ENCODE results near the gene SNAI3. TPM values are rescaled to one million over a fixed set of nuclear protein-coding genes. Genes with fewer than 3 reads are reported as not detected.

SNAI3 gene
- total and polyA plus RNA-seq, 2 of the 8 experiments (the other 6 are each of a cell fraction or from before 2014, with no cell fraction given): 8.5 to 13.3 TPM

DNA sequence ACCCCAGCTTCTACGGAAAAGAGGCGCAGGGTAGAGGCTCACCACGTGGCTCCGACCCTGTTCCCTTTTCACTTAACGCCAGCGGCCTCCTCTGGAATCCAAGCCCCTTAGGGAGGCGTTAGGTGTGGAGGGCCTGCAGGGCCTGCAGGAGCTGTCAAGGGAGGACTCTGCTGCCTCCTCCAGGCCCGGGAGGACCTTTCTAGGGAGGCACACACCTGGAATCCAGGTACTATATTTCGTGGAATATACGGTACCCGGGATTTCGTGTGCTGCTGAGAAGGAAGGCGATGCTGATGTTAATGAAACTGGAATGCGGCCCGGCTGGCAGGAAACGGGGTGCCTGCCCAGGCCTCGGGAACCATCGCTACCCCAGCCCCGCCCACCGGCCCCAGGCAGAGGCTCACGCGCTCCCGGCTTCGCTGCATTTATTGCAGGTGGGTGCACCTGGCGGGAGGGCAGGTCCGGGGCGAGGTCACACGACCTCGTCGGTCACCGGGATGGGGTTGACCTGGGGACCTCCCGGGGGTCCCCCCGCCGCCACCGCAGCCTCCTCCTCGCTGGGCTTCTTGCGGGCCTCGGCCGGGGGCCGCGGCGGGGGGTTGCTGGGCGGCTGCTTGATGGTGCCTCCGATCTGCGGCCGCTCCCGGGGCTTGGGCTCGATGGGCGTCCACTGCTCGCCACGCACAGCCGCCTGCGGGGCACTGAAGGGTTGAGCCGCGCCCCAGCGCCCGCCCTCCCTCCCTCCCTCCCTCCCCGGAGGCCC lies 43.2 kb downstream of the SNAI3 start:
- Histone ChIP-seq H3K23me2 (ENCODE audit: low read depth, low read length) (peaks cover 2% of the 10 kb centered on the region; the same call in 1 of the 2 replicates), H2BK12ac (ENCODE audit: low read depth, low read length) (no peak overlapping the region), H3K27me3 (replicated peaks in 1 of 4; ENCODE audit: control insufficient read depth in 3 of 4, extremely low read depth in 1 of 4, insufficient read depth in 3 of 4, low read length in 3 of 4) (0 out of 7 replicates have a peak, but pooled peaks cover 0 to 2% (median 0%) of the 10 kb centered on the region in 4 experiments), H4K91ac (replicated peaks; ENCODE audit: insufficient read length, low read length) (no peak overlapping the region), H4K20me1 (replicated peaks in 1 of 2; ENCODE audit: control insufficient read depth in 1 of 2, insufficient read depth in 2 of 2, low read length in 2 of 2) (peaks cover 2 to 3% of the 10 kb centered on the region in 2 experiments), H3K14ac (ENCODE audit: insufficient read length) (no peak overlapping the region), H3K9ac (replicated peaks in 1 of 4; ENCODE audit: extremely low read depth in 1 of 4, low read depth in 3 of 4, low read length in 3 of 4) (no peak overlapping the region), H3K36me3 (ENCODE audit: control insufficient read depth in 2 of 4, insufficient read depth in 4 of 4, low read length in 3 of 4) (peaks cover 0 to 5% (median 0%) of the 10 kb centered on the region in 4 experiments; a peak in 1 of 8 replicates), H3K4me2 (ENCODE audit: insufficient read depth in 1 of 2, low read depth in 2 of 2, low read length in 2 of 2) (no peak overlapping the region), H3K18ac (ENCODE audit: extremely low read depth, low read length) (no peak overlapping the region), H3K4ac (replicated peaks; ENCODE audit: insufficient read length, low read depth, low read length) (no peak overlapping the region), H4K5ac (ENCODE audit: insufficient read length, low read depth, low read length) (no peak overlapping the region), H2BK120ac (replicated peaks; ENCODE audit: low read depth, low read length) (no peak overlapping the region), H3K79me2 (ENCODE audit: control insufficient read depth in 1 of 2, insufficient read depth in 2 of 2, low read length in 2 of 2) (no peaks in the 10 kb centered on the region), H3K27ac (ENCODE audit: low read depth, low read length) (no peak overlapping the region), H3K79me1 (ENCODE audit: low read depth, low read length) (0 out of 2 replicates have a peak, but pooled peaks cover 3% of the 10 kb centered on the region), H2BK5ac (ENCODE audit: low read depth, low read length) (no peak overlapping the region), H2BK20ac (ENCODE audit: low read length) (no peak overlapping the region), H2AK5ac (ENCODE audit: low read depth, low read length) (no peak overlapping the region), H3K23ac (ENCODE audit: insufficient read length) (no peak overlapping the region), H3K56ac (replicated peaks; ENCODE audit: insufficient read length, low read depth, low read length) (no peak overlapping the region), H2AFZ (ENCODE audit: low read length) (no peak overlapping the region), H2BK15ac (ENCODE audit: low read length) (no peak overlapping the region), H3K9me3 (ENCODE audit: insufficient read depth in 2 of 2, low read depth in 1 of 2, low read length in 1 of 2) (no peaks in the 10 kb centered on the region), H3K4me1 (replicated peaks in 1 of 4; ENCODE audit: control insufficient read depth in 3 of 4, insufficient read depth in 4 of 4, low read length in 3 of 4) (peaks cover 5 to 24% (median 19%) of the 10 kb centered on the region in 4 experiments), H4K8ac (ENCODE audit: extremely low read depth, insufficient read depth, low read length) (no peak overlapping the region; the same call in 1 of the 2 replicates), H3K4me3 (ENCODE audit: extremely low read depth in 1 of 4, insufficient read depth in 2 of 4, low read depth in 3 of 4, low read length in 4 of 4) (no peak overlapping the region)
- TF ChIP-seq RAD21 (IDR thresholded peaks at IDR 0.05 in 1 of 2, conservative IDR thresholded peaks at IDR 0.05 in 1 of 2; ENCODE audit: low read depth in 2 of 2, low read length in 2 of 2) (0 out of 4 replicates have a peak, but pooled peaks have one; percentile 11 to 14), TEAD4 (IDR thresholded peaks at IDR 0.05; ENCODE audit: low read depth, low read length) (no peak), CTBP2 (IDR thresholded peaks at IDR 0.05; ENCODE audit: borderline replicate concordance, insufficient read depth, insufficient read length, low read length) (no peak)
- TF ChIP-seq, protein P1, sequence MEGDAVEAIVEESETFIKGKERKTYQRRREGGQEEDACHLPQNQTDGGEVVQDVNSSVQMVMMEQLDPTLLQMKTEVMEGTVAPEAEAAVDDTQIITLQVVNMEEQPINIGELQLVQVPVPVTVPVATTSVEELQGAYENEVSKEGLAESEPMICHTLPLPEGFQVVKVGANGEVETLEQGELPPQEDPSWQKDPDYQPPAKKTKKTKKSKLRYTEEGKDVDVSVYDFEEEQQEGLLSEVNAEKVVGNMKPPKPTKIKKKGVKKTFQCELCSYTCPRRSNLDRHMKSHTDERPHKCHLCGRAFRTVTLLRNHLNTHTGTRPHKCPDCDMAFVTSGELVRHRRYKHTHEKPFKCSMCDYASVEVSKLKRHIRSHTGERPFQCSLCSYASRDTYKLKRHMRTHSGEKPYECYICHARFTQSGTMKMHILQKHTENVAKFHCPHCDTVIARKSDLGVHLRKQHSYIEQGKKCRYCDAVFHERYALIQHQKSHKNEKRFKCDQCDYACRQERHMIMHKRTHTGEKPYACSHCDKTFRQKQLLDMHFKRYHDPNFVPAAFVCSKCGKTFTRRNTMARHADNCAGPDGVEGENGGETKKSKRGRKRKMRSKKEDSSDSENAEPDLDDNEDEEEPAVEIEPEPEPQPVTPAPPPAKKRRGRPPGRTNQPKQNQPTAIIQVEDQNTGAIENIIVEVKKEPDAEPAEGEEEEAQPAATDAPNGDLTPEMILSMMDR (IDR thresholded peaks at IDR 0.05; ENCODE audit: control extremely low read depth in 1 of 3, insufficient read depth in 1 of 3, low read depth in 1 of 3, low read length in 3 of 3): peak in 1 of 3 experiments; percentile 8; a peak in 1 of 4 replicates
- POLR2A ChIA-PET (ENCODE audit: partially characterized antibody): interaction anchor here (2.0 kb wide), 1 partner anchor 9 kb away, joined by 5 read pairs; no protein-coding TSS in a partner anchor
- CTCF ChIA-PET (ENCODE audit: partially characterized antibody): interaction anchor here (0.6 to 1.3 kb wide), 6 partner anchors 10 to 1156 kb away, joined by 3 to 4 read pairs (median 3); no protein-coding TSS in a partner anchor
- WGBS, 2 experiments (ENCODE audit: extremely low coverage in 1 of 2, insufficient coverage in 1 of 2, insufficient read length in 1 of 2, insufficient replicate concordance in 2 of 2, low coverage in 1 of 2, low lambda C conversion rate in 2 of 2, missing lambda C conversion rate in 1 of 2): 90% methylated on average over 50 of the region's 58 CpGs; no CpG with 5 or more reads in 1 of the 2 experiments
- no peak for DNase-seq (ENCODE audit: low read depth in 1 of 2, low spot score in 2 of 2)
- no peak for FAIRE-seq

All from H1 (cell line).